KG1 (cell line): Measurements from ENCODE around the gene TM2D3.

ENCODE experiments used
- DNase-seq: peaks from one replicate; lab custom pipeline; 2025; lab: John Stamatoyannopoulos, UW

The TM2D3 gene

GRCh38 chr15:101602801-101603200, 49.4 kb downstream of the TM2D3 start:
- no peak for DNase-seq

DNA sequence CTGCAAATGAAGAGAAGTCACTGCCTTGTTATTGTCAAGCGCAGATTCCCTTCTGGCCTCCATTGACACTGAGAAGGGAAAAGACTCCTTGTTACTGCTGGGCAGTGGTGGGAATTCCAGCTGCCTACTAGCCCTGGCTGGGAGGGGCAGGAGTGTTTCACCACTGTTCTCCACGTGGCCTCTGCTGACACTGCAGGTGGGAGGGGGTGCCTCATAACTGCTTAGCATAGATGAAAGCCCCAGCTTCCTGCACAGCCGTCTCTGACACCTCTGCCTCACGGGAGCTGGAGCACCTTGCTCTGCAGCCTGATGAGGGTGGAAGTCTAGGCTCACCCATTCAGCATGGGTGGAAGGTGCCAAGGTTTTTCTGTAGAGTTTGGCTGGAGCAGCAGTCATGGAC, 52.1 kb downstream of the TM2D3 start:
- DNase-seq: no peak

- DNase-seq: no peak
Measured at GRCh38 chr15:101599091-101599490, 53.1 kb downstream of the TM2D3 start.

GRCh38 chr15:101597360-101597928, 54.7 kb downstream of the TM2D3 start:
- DNase-seq: no peak

- DNase-seq: no peak
Measured at GRCh38 chr15:101596633-101597032, 55.5 kb downstream of the TM2D3 start.
